Measurements from ENCODE around the gene UTP18. TPM values are rescaled to one million over a fixed set of nuclear protein-coding genes. Genes with fewer than 3 reads are reported as not detected.
A peak's percentile ranks its signal among the peaks of the same experiment; 100 is the strongest.

The UTP18 gene
- 30.3 and 31.3 TPM in 2 replicates for total RNA-seq
- polyA plus RNA-seq = 31.8 and 38.2 TPM in 2 replicates

DNA sequence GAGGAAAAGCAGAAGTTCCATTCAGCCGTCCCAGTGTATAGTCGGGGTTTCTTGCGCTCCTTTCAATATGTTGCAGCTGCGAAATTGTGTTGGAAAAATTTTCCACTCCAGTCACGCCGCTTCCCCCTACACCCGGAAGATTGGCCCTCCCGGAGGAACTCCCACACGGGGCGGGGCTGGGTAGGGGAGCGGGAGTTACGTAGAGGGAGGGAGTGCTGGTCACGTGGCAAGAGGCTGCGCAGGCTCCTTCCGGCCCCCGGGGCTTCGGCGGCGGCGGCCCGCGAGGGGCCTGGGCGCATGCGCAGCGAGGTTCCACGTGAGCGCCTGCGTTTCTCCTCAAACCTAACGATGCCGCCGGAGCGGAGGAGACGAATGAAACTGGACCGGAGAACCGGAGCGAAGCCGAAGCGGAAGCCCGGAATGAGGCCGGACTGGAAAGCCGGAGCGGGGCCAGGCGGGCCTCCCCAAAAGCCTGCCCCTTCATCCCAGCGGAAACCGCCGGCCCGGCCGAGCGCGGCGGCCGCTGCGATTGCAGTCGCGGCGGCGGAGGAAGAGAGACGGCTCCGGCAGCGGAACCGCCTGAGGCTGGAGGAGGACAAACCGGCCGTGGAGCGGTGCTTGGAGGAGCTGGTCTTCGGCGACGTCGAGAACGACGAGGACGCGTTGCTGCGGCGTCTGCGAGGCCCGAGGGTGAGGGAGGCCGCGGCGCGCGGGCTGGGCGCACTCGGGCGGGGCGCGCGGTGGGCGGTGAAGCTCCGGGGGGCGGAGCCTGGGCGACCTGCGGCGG, at the start of gene UTP18:
UTP18 (plus strand) TSS at position 310 of the 787 bp plus-strand sequence; CDS start at position 349, 39 bp downstream.
- peaks cover 29% of the 10 kb centered on the region for H3K4me1 ChIP-seq (ENCODE audit: insufficient read depth)

DNA sequence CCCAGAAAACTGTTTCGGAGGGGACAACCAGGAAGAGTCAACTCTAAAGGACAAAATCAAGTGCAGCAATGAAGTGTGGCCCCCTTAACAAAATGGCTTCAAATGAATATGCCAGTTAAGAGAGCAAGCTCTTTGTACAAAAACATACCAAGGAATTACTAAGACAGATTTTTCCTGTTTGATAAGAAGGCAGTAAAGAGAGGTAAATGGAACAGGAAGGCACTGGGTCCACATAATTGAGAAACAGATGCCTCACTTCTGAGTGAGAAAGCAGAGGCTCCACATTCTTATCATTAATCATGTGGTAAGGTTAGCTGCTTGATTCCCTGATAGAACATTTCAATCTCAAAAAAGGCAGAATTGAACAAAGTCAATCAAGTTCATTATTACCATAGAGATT, 45.4 kb upstream of the UTP18 start:
- Histone ChIP-seq H3K36me3 (replicated peaks; ENCODE audit: insufficient read depth, low read depth) (no peaks in the 10 kb centered on the region), H3K9me2 (replicated peaks; ENCODE audit: insufficient read depth) (no peaks in the 10 kb centered on the region), H2AFZ (no peak overlapping the region), H4K20me1 (ENCODE audit: insufficient read depth, poor library complexity, severe bottlenecking) (no peaks in the 10 kb centered on the region), H3K4me3 (no peak overlapping the region), H3K27ac (no peak overlapping the region), H3K4me1 (ENCODE audit: insufficient read depth) (no peaks in the 10 kb centered on the region), H3K9me3 (ENCODE audit: low read depth) (no peaks in the 10 kb centered on the region), H3K79me2 (no peaks in the 10 kb centered on the region), H3K27me3 (no peaks in the 10 kb centered on the region), H3K4me2 (no peak overlapping the region)
- no peak for DNase-seq (ENCODE audit: low spot score)
- 96% methylated on average over 1 of the region's 1 CpG for WGBS (ENCODE audit: low lambda C conversion rate, missing lambda C conversion rate)
- TF ChIP-seq, protein P1, sequence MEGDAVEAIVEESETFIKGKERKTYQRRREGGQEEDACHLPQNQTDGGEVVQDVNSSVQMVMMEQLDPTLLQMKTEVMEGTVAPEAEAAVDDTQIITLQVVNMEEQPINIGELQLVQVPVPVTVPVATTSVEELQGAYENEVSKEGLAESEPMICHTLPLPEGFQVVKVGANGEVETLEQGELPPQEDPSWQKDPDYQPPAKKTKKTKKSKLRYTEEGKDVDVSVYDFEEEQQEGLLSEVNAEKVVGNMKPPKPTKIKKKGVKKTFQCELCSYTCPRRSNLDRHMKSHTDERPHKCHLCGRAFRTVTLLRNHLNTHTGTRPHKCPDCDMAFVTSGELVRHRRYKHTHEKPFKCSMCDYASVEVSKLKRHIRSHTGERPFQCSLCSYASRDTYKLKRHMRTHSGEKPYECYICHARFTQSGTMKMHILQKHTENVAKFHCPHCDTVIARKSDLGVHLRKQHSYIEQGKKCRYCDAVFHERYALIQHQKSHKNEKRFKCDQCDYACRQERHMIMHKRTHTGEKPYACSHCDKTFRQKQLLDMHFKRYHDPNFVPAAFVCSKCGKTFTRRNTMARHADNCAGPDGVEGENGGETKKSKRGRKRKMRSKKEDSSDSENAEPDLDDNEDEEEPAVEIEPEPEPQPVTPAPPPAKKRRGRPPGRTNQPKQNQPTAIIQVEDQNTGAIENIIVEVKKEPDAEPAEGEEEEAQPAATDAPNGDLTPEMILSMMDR (IDR thresholded peaks at IDR 0.05; ENCODE audit: poor library complexity) = no peak
- no peak for TF ChIP-seq EZH2 (IDR thresholded peaks at IDR 0.05; ENCODE audit: borderline replicate concordance)
- no peak for TF ChIP-seq EZH2phosphoT487 (IDR thresholded peaks at IDR 0.05; ENCODE audit: low read depth, severe bottlenecking, unreplicated experiment)

More for the DNA sequence above, at the start of gene UTP18:
- Histone ChIP-seq H3K36me3 (replicated peaks; ENCODE audit: insufficient read depth, low read depth) (no peaks in the 10 kb centered on the region), H3K79me2 (peaks cover 86% of the 10 kb centered on the region), H3K9me2 (replicated peaks; ENCODE audit: insufficient read depth) (no peaks in the 10 kb centered on the region), H3K4me3 (peak within 1 kb of the TSS; percentile 73), H3K27me3 (no peaks in the 10 kb centered on the region), H3K9me3 (ENCODE audit: low read depth) (no peaks in the 10 kb centered on the region), H3K27ac (peak within 1 kb of the TSS; percentile 98), H4K20me1 (ENCODE audit: insufficient read depth, poor library complexity, severe bottlenecking) (peaks cover 50% of the 10 kb centered on the region), H2AFZ (peak within 1 kb of the TSS; percentile 92), H3K4me2 (peak within 1 kb of the TSS; percentile 93)
- WGBS (ENCODE audit: low lambda C conversion rate, missing lambda C conversion rate) = 1% methylated on average over 66 of the region's 93 CpGs
- TF ChIP-seq EZH2phosphoT487 (IDR thresholded peaks at IDR 0.05; ENCODE audit: low read depth, severe bottlenecking, unreplicated experiment) (no peak), EZH2 (IDR thresholded peaks at IDR 0.05; ENCODE audit: borderline replicate concordance) (no peak)
- TF ChIP-seq, protein P1 (IDR thresholded peaks at IDR 0.05; ENCODE audit: poor library complexity) = no peak
- peak; percentile 99 for DNase-seq (ENCODE audit: low spot score)

DNA sequence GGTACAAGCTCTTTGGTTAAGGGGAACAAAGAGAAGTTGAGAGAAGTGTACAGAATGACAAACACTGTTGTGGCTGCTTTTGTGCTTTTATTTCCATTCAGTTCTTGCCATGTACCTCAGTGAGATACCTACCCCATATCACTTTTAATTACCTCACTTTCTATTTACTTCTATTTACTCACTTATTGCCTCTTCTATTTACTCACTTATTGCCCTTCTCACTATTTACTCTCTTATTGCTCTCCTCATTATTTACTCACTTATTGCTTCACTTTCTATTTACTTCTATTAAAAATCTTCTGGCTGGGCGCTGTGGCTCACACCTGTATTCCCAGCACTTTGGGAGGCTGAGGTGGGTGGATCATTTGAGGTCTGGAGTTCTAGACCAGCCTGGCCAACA, 42.4 kb upstream of the UTP18 start:
- TF ChIP-seq EZH2phosphoT487 (IDR thresholded peaks at IDR 0.05; ENCODE audit: low read depth, severe bottlenecking, unreplicated experiment) (no peak), EZH2 (IDR thresholded peaks at IDR 0.05; ENCODE audit: borderline replicate concordance) (no peak)
- TF ChIP-seq, protein P1 (IDR thresholded peaks at IDR 0.05; ENCODE audit: poor library complexity) = no peak
- WGBS (ENCODE audit: low lambda C conversion rate, missing lambda C conversion rate) = 97% methylated on average over 1 of the region's 1 CpG
- H3K79me2 ChIP-seq = no peaks in the 10 kb centered on the region
- H3K4me1 ChIP-seq (ENCODE audit: insufficient read depth) = no peaks in the 10 kb centered on the region
- no peaks in the 10 kb centered on the region for H3K9me2 ChIP-seq (replicated peaks; ENCODE audit: insufficient read depth)
- no peak overlapping the region for H2AFZ ChIP-seq
- H4K20me1 ChIP-seq (ENCODE audit: insufficient read depth, poor library complexity, severe bottlenecking) = no peaks in the 10 kb centered on the region
- H3K27ac ChIP-seq = no peak overlapping the region
- no peaks in the 10 kb centered on the region for H3K36me3 ChIP-seq (replicated peaks; ENCODE audit: insufficient read depth, low read depth)
- no peak overlapping the region for H3K4me2 ChIP-seq
- no peak for DNase-seq (ENCODE audit: low spot score)
- H3K4me3 ChIP-seq = no peak overlapping the region
- H3K27me3 ChIP-seq = no peaks in the 10 kb centered on the region
- H3K9me3 ChIP-seq (ENCODE audit: low read depth) = no peaks in the 10 kb centered on the region

All from hepatocyte (in vitro differentiated cells).